Measurements from ENCODE around the gene FSTL4. TPM values are rescaled to one million over a fixed set of nuclear protein-coding genes. Genes with fewer than 3 reads are reported as not detected.

The FSTL4 gene
- polyA plus RNA-seq, 1 donor from 2014 or later = 0.57 TPM

- Histone ChIP-seq H3K36me3 (ENCODE audit: insufficient read depth, low read length) (no peaks in the 10 kb centered on the region), H2AFZ (ENCODE audit: low read depth, low read length) (no peak overlapping the region), H3K9ac (ENCODE audit: low read length) (no peak overlapping the region), H3K9me3 (ENCODE audit: low read length) (no peaks in the 10 kb centered on the region), H3K4me2 (ENCODE audit: low read length) (no peak overlapping the region), H4K20me1 (ENCODE audit: insufficient read depth) (no peaks in the 10 kb centered on the region), H3K27ac (ENCODE audit: low read length) (no peak overlapping the region), H3K9me2 (ENCODE audit: insufficient read depth, low read length) (no peaks in the 10 kb centered on the region), H3K4me3 (ENCODE audit: low read length) (no peak overlapping the region), H3K79me2 (replicated peaks; ENCODE audit: insufficient read depth, low read length) (no peaks in the 10 kb centered on the region), H3F3A (ENCODE audit: insufficient read depth, low read length, poor library complexity, severe bottlenecking) (no peaks in the 10 kb centered on the region), H3K27me3 (ENCODE audit: insufficient read depth, low read depth, low read length) (peaks cover 20% of the 10 kb centered on the region)
- TF ChIP-seq REST (IDR thresholded peaks at IDR 0.05; ENCODE audit: borderline replicate concordance) = no peak
- TF ChIP-seq EP300 (conservative IDR thresholded peaks at IDR 0.05; ENCODE audit: poor library complexity, severe bottlenecking) = no peak
- TF ChIP-seq CTCF (IDR thresholded peaks at IDR 0.05; ENCODE audit: poor library complexity, severe bottlenecking) = no peak
- no peak for TF ChIP-seq TAF1 (IDR thresholded peaks at IDR 0.05; ENCODE audit: low read depth)
Observed at GRCh38 chr5:133618141-133618540, 5.8 kb upstream of the FSTL4 start.

- Histone ChIP-seq H3K27me3 (ENCODE audit: insufficient read depth, low read depth, low read length) (peaks cover 59% of the 10 kb centered on the region), H3F3A (ENCODE audit: insufficient read depth, low read length, poor library complexity, severe bottlenecking) (no peaks in the 10 kb centered on the region), H3K9me3 (ENCODE audit: low read length) (no peaks in the 10 kb centered on the region), H3K4me2 (ENCODE audit: low read length) (no peak overlapping the region), H3K36me3 (ENCODE audit: insufficient read depth, low read length) (no peaks in the 10 kb centered on the region), H3K27ac (ENCODE audit: low read length) (no peak overlapping the region), H3K79me2 (replicated peaks; ENCODE audit: insufficient read depth, low read length) (no peaks in the 10 kb centered on the region), H4K20me1 (ENCODE audit: insufficient read depth) (no peaks in the 10 kb centered on the region), H3K9me2 (ENCODE audit: insufficient read depth, low read length) (no peaks in the 10 kb centered on the region), H3K9ac (ENCODE audit: low read length) (no peak overlapping the region), H2AFZ (ENCODE audit: low read depth, low read length) (no peak overlapping the region), H3K4me3 (ENCODE audit: low read length) (no peak overlapping the region)
- TF ChIP-seq SMC3 (conservative IDR thresholded peaks at IDR 0.05; ENCODE audit: poor library complexity) (no peak), RAD21 (conservative IDR thresholded peaks at IDR 0.05) (no peak), CTCF (IDR thresholded peaks at IDR 0.05; ENCODE audit: poor library complexity, severe bottlenecking) (no peak), MXI1 (conservative IDR thresholded peaks at IDR 0.05; ENCODE audit: poor library complexity, severe bottlenecking) (no peak), EP300 (conservative IDR thresholded peaks at IDR 0.05; ENCODE audit: poor library complexity, severe bottlenecking) (no peak), POLR2AphosphoS5 (IDR thresholded peaks at IDR 0.05) (no peak), EZH2 (IDR thresholded peaks at IDR 0.05; ENCODE audit: borderline replicate concordance, insufficient read depth, low read length, poor library complexity, severe bottlenecking) (no peak), REST (IDR thresholded peaks at IDR 0.05; ENCODE audit: borderline replicate concordance) (no peak), TAF1 (IDR thresholded peaks at IDR 0.05; ENCODE audit: low read depth) (no peak)
Observed at GRCh38 chr5:133613743-133614142, 1.4 kb upstream of the FSTL4 start.

Measured in neural cell (in vitro differentiated cells).